ENCODE measurements around the gene COG8. TPM values are rescaled to one million over a fixed set of nuclear protein-coding genes. Genes with fewer than 3 reads are reported as not detected.

Gene COG8
- total and polyA plus RNA-seq, 9 of the 15 experiments (the other 6 are each of a cell fraction or from before 2014, with no cell fraction given) = 3.7 to 42.6 (median 30.1) TPM

- CTCF ChIA-PET (ENCODE audit: low intra/inter-chr PET ratio) = no interaction called here
- peaks cover 11 to 38% of the 10 kb centered on the region in 2 experiments; a peak in 4 of 5 replicates for H3K4me1 ChIP-seq (replicated peaks in 1 of 2; ENCODE audit: control insufficient read depth in 2 of 2, insufficient read depth in 2 of 2, low read length in 2 of 2)
- BruUV-seq (replicated peaks) = no TSS peak
These were observed 17.0 kb downstream of the COG8 start for GRCh38 chr16:69322343-69322742.

More at GRCh38 chr16:69322343-69322742, 17.0 kb downstream of the COG8 start:
- Histone ChIP-seq H3K4me3 (no peak overlapping the region), H3K27ac (ENCODE audit: extremely low read depth, low read depth, low read length) (no peak overlapping the region), H2AFZ (ENCODE audit: low read depth, low read length) (no peak overlapping the region), H3K36me3 (ENCODE audit: control insufficient read depth, insufficient read depth, low read length) (peaks cover 94% of the 10 kb centered on the region), H4K20me1 (replicated peaks; ENCODE audit: control insufficient read depth, insufficient read depth, low read length) (peaks cover 31% of the 10 kb centered on the region; the same call in 1 of the 2 replicates), H3K9me3 (replicated peaks; ENCODE audit: control insufficient read depth, insufficient read depth, low read depth, low read length) (no peaks in the 10 kb centered on the region), H3K79me2 (ENCODE audit: control insufficient read depth, insufficient read depth, low read length) (peaks cover 58% of the 10 kb centered on the region), H3K9me1 (ENCODE audit: control insufficient read depth, insufficient read depth, low read length) (no peaks in the 10 kb centered on the region), H3K4me2 (ENCODE audit: insufficient read depth, low read length) (no peak overlapping the region), H3K9ac (ENCODE audit: insufficient read depth in 1 of 2, low read depth in 2 of 2, low read length in 2 of 2) (peak overlapping the region in 1 of 2 experiments; percentile 8; a peak in 1 of 4 replicates), H3K27me3 (ENCODE audit: control insufficient read depth in 2 of 2, insufficient read depth in 2 of 2, low read length in 2 of 2) (no peaks in the 10 kb centered on the region)
- no peak for FAIRE-seq
- in situ Hi-C loops (cut with MboI) (no loop called here), intact Hi-C loops (cut with micrococcal nuclease) (no loop called here)
- DNase-seq (ENCODE audit: extremely low read depth in 1 of 4, low spot score in 3 of 4) = no peak
- 84% methylated on average over 7 of the region's 7 CpGs for WGBS (ENCODE audit: insufficient coverage, low coverage, missing lambda C conversion rate)
- no peak for ATAC-seq
- POLR2A ChIA-PET = interaction anchor here (1.0 to 2.4 kb wide), 2 partner anchors 11 to 13 kb away, joined by 3 to 7 read pairs; no protein-coding TSS in a partner anchor
- TF ChIP-seq CAMTA2 (CRISPR knock-in tag; conservative IDR thresholded peaks at IDR 0.05) (no peak), RBFOX2 (IDR thresholded peaks at IDR 0.05; ENCODE audit: low read depth, low read length) (peak; percentile 40), CLOCK (CRISPR knock-in tag; IDR thresholded peaks at IDR 0.05; ENCODE audit: borderline replicate concordance) (no peak), MEIS2 (IDR thresholded peaks at IDR 0.05; ENCODE audit: partially characterized antibody) (peak; percentile 18), HCFC1 (IDR thresholded peaks at IDR 0.05; ENCODE audit: low read depth, low read length) (no peak), SAP30 (IDR thresholded peaks at IDR 0.05; ENCODE audit: borderline replicate concordance, insufficient read depth, low read depth, low read length, poor library complexity, severe bottlenecking) (no peak), HMG20B (CRISPR knock-in tag; IDR thresholded peaks at IDR 0.05) (no peak)

Data from K562 (cell line).